ENCODE measurements around the gene CT45A10.
"Not testable (repeated sequence)": the region's sequence is repeated elsewhere in the genome, so short reads cannot be mapped to it uniquely, and the experiment has no call there.

CT45A10 gene

GRCh38 chrX:135893294-135893817, at the start of gene CT45A10, which contains the start of gene SAGE1:
TSS of gene CT45A10 (minus strand) at chrX:135893444. CDS start at chrX:135885344, 8,100 bp downstream.
TSS of gene SAGE1 (plus strand) at chrX:135893716. CDS start at chrX:135896243, 2,527 bp downstream.
- no peak for DNase-seq

DNA sequence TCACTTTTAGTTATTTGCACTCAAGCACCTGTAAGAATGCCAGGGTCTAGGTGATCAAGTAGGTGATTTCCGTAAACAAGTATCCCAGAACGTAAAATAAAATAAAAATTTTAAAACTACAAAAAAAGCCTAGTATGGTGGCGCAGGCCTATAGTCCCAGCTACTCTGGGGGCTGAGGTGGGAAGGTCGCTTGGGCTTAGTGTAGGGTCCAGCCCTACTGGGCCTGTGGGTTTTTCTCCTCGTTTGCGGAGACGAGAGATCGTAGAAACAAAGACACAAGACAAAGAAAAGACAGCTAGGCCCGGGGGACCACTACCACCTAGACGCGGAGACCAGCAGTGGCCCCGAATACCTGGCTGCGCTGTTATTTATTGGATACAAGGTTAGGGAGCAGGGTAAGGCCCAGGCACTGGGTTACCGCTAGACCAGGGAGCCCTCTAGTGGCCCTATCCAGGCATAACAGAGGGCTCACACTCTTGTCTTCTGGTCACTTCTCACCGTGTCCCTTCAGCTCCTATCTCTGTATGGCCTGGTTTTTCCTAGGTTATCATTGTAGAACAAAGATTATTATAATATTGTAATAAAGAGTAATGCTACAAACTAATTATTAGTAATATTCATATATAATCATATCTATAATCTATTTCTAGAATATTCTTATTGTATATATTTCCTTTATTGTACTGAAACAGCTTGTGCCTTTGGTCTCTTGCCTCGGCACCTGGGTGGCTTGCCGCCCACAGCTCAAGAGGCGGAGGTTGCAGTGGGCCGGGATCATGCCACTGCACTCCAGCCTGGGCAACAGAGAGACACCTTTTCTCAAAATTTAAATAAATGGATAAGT, 38.6 kb upstream of the CT45A10 start:
- DNase-seq = peak; percentile 11 to 49

GRCh38 chrX:135927897-135928296, 34.7 kb upstream of the CT45A10 start:
- no peak for DNase-seq

- DNase-seq = no peak
These were observed 30.1 kb upstream of the CT45A10 start for GRCh38 chrX:135923353-135923752.

GRCh38 chrX:135920516-135920915, 27.3 kb upstream of the CT45A10 start:
- DNase-seq = not testable (repeated sequence)

DNA sequence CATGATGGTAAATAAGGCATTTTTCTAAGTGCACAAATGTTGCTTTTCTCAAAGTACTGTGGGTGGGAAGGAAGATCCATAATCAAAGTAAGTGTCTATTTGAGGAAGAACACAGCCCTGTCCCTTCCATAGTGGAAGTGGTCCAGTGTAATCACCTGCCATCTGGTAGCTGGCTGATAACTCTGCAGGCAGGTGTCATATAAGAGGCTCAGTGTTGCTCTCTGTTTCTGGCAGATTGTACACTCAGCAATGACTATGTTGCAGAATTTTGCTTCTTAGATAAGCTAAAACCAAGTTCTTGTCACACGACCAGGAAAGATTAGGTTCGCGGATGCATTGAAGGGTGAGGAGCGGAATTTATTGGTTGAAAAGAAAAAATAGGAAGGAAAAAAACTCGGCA, 21.2 kb upstream of the CT45A10 start:
- DNase-seq = no peak

DNA sequence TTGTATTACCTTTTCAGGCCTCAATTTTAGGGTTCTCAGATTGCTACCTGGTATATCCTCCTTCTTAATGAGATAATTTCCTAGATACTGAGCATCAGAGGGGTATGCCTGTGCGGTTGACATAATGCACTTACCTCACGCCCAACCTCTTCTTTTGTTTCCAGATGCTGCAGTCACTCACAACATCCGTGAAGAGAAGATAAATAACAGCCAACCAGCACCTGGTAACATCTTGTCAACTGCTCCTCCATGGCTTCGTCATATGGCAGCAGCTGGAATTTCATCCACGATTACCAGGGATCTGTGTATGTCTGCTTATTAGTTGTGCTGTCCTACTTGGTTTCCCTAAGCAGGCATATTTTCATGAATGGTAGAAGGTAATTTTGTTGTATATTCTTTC, 17.0 kb upstream of the CT45A10 start:
- no peak for DNase-seq

GRCh38 chrX:135892781-135893180, 463 bp downstream of the CT45A10 start:
- no peak for DNase-seq

DNA sequence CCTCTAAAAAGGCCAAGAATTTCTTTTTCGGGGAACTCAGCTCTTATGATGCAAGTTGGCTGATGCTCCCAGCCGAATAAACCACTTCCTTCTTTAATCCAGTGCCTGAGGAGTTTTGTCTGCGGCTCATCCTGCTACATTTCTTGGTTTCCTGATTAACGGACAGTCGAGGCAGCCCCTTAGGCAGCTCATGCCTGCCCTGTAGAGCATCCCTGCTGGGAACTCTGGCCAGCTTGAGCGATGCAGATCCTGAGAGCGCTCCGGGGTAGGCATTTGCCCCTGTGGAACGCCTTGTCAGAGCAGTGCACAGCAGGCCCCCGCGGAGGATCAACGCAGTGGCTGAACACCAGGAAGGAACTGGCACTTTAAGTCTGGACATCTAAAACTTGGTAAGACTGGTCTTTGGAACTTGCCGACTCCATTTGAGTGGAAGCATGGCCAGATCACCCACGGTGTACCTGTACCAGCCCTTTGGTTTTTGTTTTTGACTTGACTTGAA, 3.1 kb downstream of the CT45A10 start:
- DNase-seq = no peak

GRCh38 chrX:135888976-135889375, 4.3 kb downstream of the CT45A10 start:
- DNase-seq = not testable (repeated sequence)

- DNase-seq = not testable (repeated sequence)
These were observed 5.0 kb downstream of the CT45A10 start for GRCh38 chrX:135888230-135888629.

- DNase-seq = not testable (repeated sequence)
These were observed 10.5 kb downstream of the CT45A10 start for GRCh38 chrX:135882741-135883140.

DNA sequence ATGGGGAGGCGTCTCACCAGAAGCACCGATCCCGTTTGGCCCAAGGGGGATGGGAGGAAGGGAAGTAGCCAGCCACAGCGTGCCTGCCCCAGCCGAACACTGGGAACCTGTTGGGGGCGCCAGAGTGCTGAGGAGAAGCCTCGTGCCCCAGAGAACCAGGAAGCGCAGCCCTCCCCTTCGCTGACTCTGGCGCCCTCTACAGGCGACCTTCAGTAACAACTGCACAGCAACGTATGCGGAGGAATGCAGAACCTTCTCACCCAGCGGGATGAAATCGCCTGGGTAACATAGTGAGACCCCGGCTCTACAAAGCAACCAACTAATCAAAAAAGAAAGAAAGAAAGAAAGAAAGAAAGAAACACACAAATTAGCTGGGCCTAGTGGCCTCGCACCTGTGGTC, 21.5 kb downstream of the CT45A10 start, which contains the start of gene CT45A9:
Gene CT45A9 (minus strand): TSS at position 101 of the 400 bp plus-strand sequence. CDS start 3,751 bp downstream, outside the sequence.
- not testable (repeated sequence) for DNase-seq

DNA sequence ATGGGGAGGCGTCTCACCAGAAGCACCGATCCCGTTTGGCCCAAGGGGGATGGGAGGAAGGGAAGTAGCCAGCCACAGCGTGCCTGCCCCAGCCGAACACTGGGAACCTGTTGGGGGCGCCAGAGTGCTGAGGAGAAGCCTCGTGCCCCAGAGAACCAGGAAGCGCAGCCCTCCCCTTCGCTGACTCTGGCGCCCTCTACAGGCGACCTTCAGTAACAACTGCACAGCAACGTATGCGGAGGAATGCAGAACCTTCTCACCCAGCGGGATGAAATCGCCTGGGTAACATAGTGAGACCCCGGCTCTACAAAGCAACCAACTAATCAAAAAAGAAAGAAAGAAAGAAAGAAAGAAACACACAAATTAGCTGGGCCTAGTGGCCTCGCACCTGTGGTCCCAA, 38.8 kb downstream of the CT45A10 start, which contains the start of gene CT45A8:
Gene CT45A8 (minus strand): TSS at position 101 of the 400 bp plus-strand sequence. CDS start 3,755 bp downstream, outside the sequence.
- not testable (repeated sequence) for DNase-seq

- DNase-seq = not testable (repeated sequence)
These were observed 56.1 kb downstream of the CT45A10 start, which contains the start of gene CT45A7 for GRCh38 chrX:135837180-135837579. TSS of gene CT45A7 (minus strand) at chrX:135837280. CDS start at chrX:135833533, 3,747 bp downstream.

Measured in inflammatory macrophage treated with lipopolysaccharide for 1 hour (primary cell).